H1 (cell line): ENCODE data around the gene SLC25A39. TPM values are rescaled to one million over a fixed set of nuclear protein-coding genes. Genes with fewer than 3 reads are reported as not detected.

ENCODE experiments used
- CTCF ChIA-PET: fragments of 300-600 bp; sonication (Branson Sonifier 250); formaldehyde crosslinking; loops from one replicate; lab custom pipeline; 2021; ENCODE audit not compliant: partially characterized antibody; lab: Charles Lee
- POLR2A ChIA-PET: fragments of 300-600 bp; sonication (Branson Sonifier 250); formaldehyde crosslinking; loops from one replicate; lab custom pipeline; 2021; ENCODE audit warnings: inconsistent platforms; ENCODE audit not compliant: partially characterized antibody; lab: Charles Lee
- DNase-seq, 2 experiments: peaks; one replicate each; pipeline versions ENCODE4 v3.0.0 to v3.0.0-alpha.2; 2010 to 2022; ENCODE audit warnings: low spot score in 2 of 2, low read depth in 1 of 2, mixed read lengths in 1 of 2
- FAIRE-seq: peaks from 2 replicates; lab custom pipeline; 2011; peaks lifted over from hg19 to GRCh38; lab: Jason Lieb, UNC
- H2AFZ ChIP-seq: 2 replicates; pipeline ENCODE4 v1.8.1; 2012; ENCODE audit warnings: low read length, inconsistent platforms
- H2AK5ac ChIP-seq: 2 replicates; pipeline ENCODE4 v1.6.1; 2013; ENCODE audit warnings: low read depth, low read length
- H2BK120ac ChIP-seq: replicated peaks from 2 replicates; pipeline ENCODE3; 2013; ENCODE audit warnings: low read depth, low read length, inconsistent platforms
- H2BK12ac ChIP-seq: 2 replicates; pipeline ENCODE4 v1.6.1; 2013; ENCODE audit warnings: low read depth, low read length
- H2BK15ac ChIP-seq: 2 replicates; pipeline ENCODE4 v1.6.1; 2013; ENCODE audit warnings: low read length
- H2BK20ac ChIP-seq: 2 replicates; pipeline ENCODE4 v1.6.1; 2013; ENCODE audit warnings: low read length
- H2BK5ac ChIP-seq: 2 replicates; pipeline ENCODE4 v1.6.1; 2013; ENCODE audit warnings: low read depth, low read length
- H3K14ac ChIP-seq: 2 replicates; pipeline ENCODE4 v1.6.1; 2013; ENCODE audit warnings: inconsistent platforms; ENCODE audit not compliant: insufficient read length
- H3K18ac ChIP-seq: 2 replicates; pipeline ENCODE4 v1.6.1; 2013; ENCODE audit warnings: low read length; ENCODE audit errors: extremely low read depth
- H3K23ac ChIP-seq: 2 replicates; pipeline ENCODE4 v1.6.1; 2013; ENCODE audit warnings: inconsistent platforms; ENCODE audit not compliant: insufficient read length
- H3K23me2 ChIP-seq: 2 replicates; pipeline ENCODE4 v1.6.1; 2013; ENCODE audit warnings: low read depth, low read length
- H3K27ac ChIP-seq: 2 replicates; pipeline ENCODE4 v1.6.1; 2011; ENCODE audit warnings: low read depth, low read length, inconsistent platforms
- H3K27me3 ChIP-seq, 4 experiments: replicated peaks in 1 of 4; 1 replicate in 1 of 4; 2 replicates in 3 of 4; pipeline versions ENCODE4 v1.6.1 to v1.8.1; 2011 to 2013; ENCODE audit warnings: low read length in 3 of 4, mild to moderate bottlenecking in 3 of 4, inconsistent platforms in 2 of 4, mixed read lengths in 2 of 4, moderate library complexity in 1 of 4; ENCODE audit not compliant: control insufficient read depth in 3 of 4, insufficient read depth in 3 of 4; ENCODE audit errors: extremely low read depth in 1 of 4
- H3K36me3 ChIP-seq, 4 experiments: 2 replicates each; pipeline versions ENCODE4 v1.6.1 to v1.8.1; 2011 to 2013; ENCODE audit warnings: mild to moderate bottlenecking in 4 of 4, low read length in 3 of 4, moderate library complexity in 2 of 4, control low read depth in 1 of 4, inconsistent platforms in 1 of 4; ENCODE audit not compliant: insufficient read depth in 4 of 4, control insufficient read depth in 2 of 4
- H3K4ac ChIP-seq: replicated peaks from 2 replicates; pipeline ENCODE3; 2013; ENCODE audit warnings: low read length, low read depth, mixed read lengths, inconsistent platforms; ENCODE audit not compliant: insufficient read length
- H3K4me1 ChIP-seq, 4 experiments: replicated peaks in 1 of 4; 1 replicate in 1 of 4; 2 replicates in 3 of 4; pipeline versions ENCODE4 v1.6.1 to v1.8.1; 2011 to 2013; ENCODE audit warnings: low read length in 3 of 4, inconsistent platforms in 2 of 4, mixed read lengths in 1 of 4; ENCODE audit not compliant: insufficient read depth in 4 of 4, control insufficient read depth in 3 of 4
- H3K4me2 ChIP-seq, 2 experiments: 2 replicates each; pipeline versions ENCODE4 v1.6.1 to v1.8.1; 2011 to 2013; ENCODE audit warnings: low read depth in 2 of 2, low read length in 2 of 2, control low read depth in 1 of 2, inconsistent platforms in 1 of 2, mild to moderate bottlenecking in 1 of 2; ENCODE audit not compliant: insufficient read depth in 1 of 2
- H3K4me3 ChIP-seq, 4 experiments: fragments of 200-600, 300-600 bp in 1 of 4; sonication (generic), shearing (Covaris generic), sonication (Bioruptor Twin) in 1 of 4; 2 replicates each; pipeline versions ENCODE4 v1.5.1 to v1.8.1; 2011 to 2016; ENCODE audit warnings: low read length in 4 of 4, low read depth in 3 of 4, control low read depth in 2 of 4, inconsistent platforms in 2 of 4, mild to moderate bottlenecking in 2 of 4, mixed read lengths in 1 of 4, moderate library complexity in 1 of 4; ENCODE audit not compliant: insufficient read depth in 2 of 4; ENCODE audit errors: extremely low read depth in 1 of 4
- H3K56ac ChIP-seq: replicated peaks from 2 replicates; pipeline ENCODE3; 2013; ENCODE audit warnings: low read depth, mild to moderate bottlenecking, mixed read lengths, low read length, inconsistent platforms; ENCODE audit not compliant: insufficient read length
- H3K79me1 ChIP-seq: 2 replicates; pipeline ENCODE4 v1.6.1; 2013; ENCODE audit warnings: low read depth, low read length, control low read depth
- H3K79me2 ChIP-seq, 2 experiments: 2 replicates each; pipeline versions ENCODE4 v1.6.1 to v1.8.1; 2012 to 2013; ENCODE audit warnings: low read length in 2 of 2, mild to moderate bottlenecking in 2 of 2, inconsistent platforms in 1 of 2; ENCODE audit not compliant: insufficient read depth in 2 of 2, control insufficient read depth in 1 of 2
- H3K9ac ChIP-seq, 4 experiments: replicated peaks in 1 of 4; 1 replicate in 1 of 4; 2 replicates in 3 of 4; pipeline versions ENCODE4 v1.6.1 to v1.8.1; 2011 to 2013; ENCODE audit warnings: low read depth in 3 of 4, low read length in 3 of 4, control low read depth in 2 of 4, mild to moderate bottlenecking in 2 of 4, moderate library complexity in 2 of 4, inconsistent platforms in 1 of 4; ENCODE audit errors: extremely low read depth in 1 of 4
- H3K9me3 ChIP-seq, 2 experiments: 2 replicates each; pipeline versions ENCODE4 v1.6.1 to v1.8.1; 2012 to 2013; ENCODE audit warnings: mild to moderate bottlenecking in 2 of 2, moderate library complexity in 2 of 2, control low read depth in 1 of 2, inconsistent platforms in 1 of 2, low read depth in 1 of 2, low read length in 1 of 2, mixed read lengths in 1 of 2; ENCODE audit not compliant: insufficient read depth in 2 of 2
- H4K20me1 ChIP-seq, 2 experiments: replicated peaks in 1 of 2; 2 replicates each; pipeline versions ENCODE3 to v1.8.1; 2011 to 2013; ENCODE audit warnings: inconsistent platforms in 2 of 2, low read length in 2 of 2, mild to moderate bottlenecking in 1 of 2; ENCODE audit not compliant: insufficient read depth in 2 of 2, control insufficient read depth in 1 of 2
- H4K5ac ChIP-seq: 2 replicates; pipeline ENCODE4 v1.6.1; 2013; ENCODE audit warnings: low read length, low read depth, mixed read lengths, inconsistent platforms; ENCODE audit not compliant: insufficient read length
- H4K8ac ChIP-seq: 2 replicates; pipeline ENCODE4 v1.8.0; 2013; ENCODE audit warnings: mild to moderate bottlenecking, moderate library complexity, low read length, inconsistent platforms; ENCODE audit not compliant: insufficient read depth; ENCODE audit errors: extremely low read depth
- H4K91ac ChIP-seq: replicated peaks from 2 replicates; pipeline ENCODE3; 2013; ENCODE audit warnings: low read length, mixed read lengths, inconsistent platforms; ENCODE audit not compliant: insufficient read length
- CHD2 ChIP-seq: IDR thresholded peaks from 2 replicates; pipeline ENCODE4 v1.6.1; 2012; ENCODE audit warnings: low read length, improper control_type of control experiment
- KDM4A ChIP-seq: IDR thresholded peaks from one replicate; pipeline ENCODE4 v1.7.1; 2012; ENCODE audit warnings: low read depth, mild to moderate bottlenecking, moderate library complexity, low read length, inconsistent platforms; ENCODE audit not compliant: severe bottlenecking
- TEAD4 ChIP-seq: IDR thresholded peaks from 2 replicates; pipeline ENCODE4 v1.6.1; 2012; ENCODE audit warnings: low read depth, low read length, inconsistent platforms, mixed read lengths
- WGBS, 2 experiments: shearing (Covaris generic) in 1 of 2; methylation state at CpG; one replicate each; pipeline versions ENCODE4 v1.1.6 to v1.1.7; 2013 to 2015; ENCODE audit warnings: low lambda C conversion rate in 2 of 2, mixed read lengths in 2 of 2, inconsistent platforms in 1 of 2, low coverage in 1 of 2, missing lambda C conversion rate in 1 of 2; ENCODE audit not compliant: insufficient replicate concordance in 2 of 2, insufficient coverage in 1 of 2, insufficient read length in 1 of 2; ENCODE audit errors: extremely low coverage in 1 of 2, missing lambda C conversion rate in 1 of 2; 5-methylcytosine and 5-hydroxymethylcytosine counted together
- polyA plus RNA-seq, 7 experiments: library from polyadenylated mRNA; depleted of rRNA in 3 of 7; stranded (reverse) in 5 of 7; unstranded in 2 of 7; fragments of >200 nt in 5 of 7; fragments of 200-250 nt in 2 of 7; gene quantifications; 1 replicate in 5 of 7; 2 replicates in 1 of 7; 4 replicates in 1 of 7; pipeline versions ENCODE4 v1.2.1 to v1.2.3, GENCODE V29; 2011 to 2013; ENCODE audit warnings: missing spikeins in 2 of 7, mixed read lengths in 2 of 7
- total RNA-seq: library from RNA; stranded (reverse); fragmentation: NEBNext Ultra II Directional; extraction: Animal tissue kit (Norgen Biotek cat#: 25700); gene quantifications from 2 replicates; pipeline ENCODE4 v1.2.1, GENCODE V29; 2021

The SLC25A39 gene
- total and polyA plus RNA-seq, 2 of the 8 experiments (the other 6 are each of a cell fraction or from before 2014, with no cell fraction given), result 200 to 291 TPM

GRCh38 chr17:44272321-44272951 lies 52.2 kb downstream of the SLC25A39 start:
- Histone ChIP-seq H3K4me2 (no peak overlapping the region), H3K27me3 (no peaks in the 10 kb centered on the region), H3K9me3 (no peaks in the 10 kb centered on the region), H2BK20ac (no peak overlapping the region), H2BK12ac (peak overlapping the region; percentile 84; the same call in 1 of the 2 replicates), H3K4me1 (peaks cover 0 to 9% (median 3%) of the 10 kb centered on the region in 4 experiments; a peak in 4 of 7 replicates), H2AFZ (0 out of 2 replicates have a peak overlapping the region, but pooled peaks have one; percentile 9), H2BK5ac (0 out of 2 replicates have a peak overlapping the region, but pooled peaks have one; percentile 26), H3K23me2 (no peaks in the 10 kb centered on the region), H3K4me3 (no peak overlapping the region), H4K91ac (peak overlapping the region; percentile 17), H3K56ac (no peak overlapping the region), H3K79me1 (no peaks in the 10 kb centered on the region), H3K36me3 (no peaks in the 10 kb centered on the region), H3K23ac (no peak overlapping the region), H3K9ac (no peak overlapping the region), H2AK5ac (0 out of 2 replicates have a peak overlapping the region, but pooled peaks have one; percentile 39), H3K4ac (no peak overlapping the region), H3K27ac (no peak overlapping the region), H2BK120ac (no peak overlapping the region), H4K5ac (no peak overlapping the region), H3K18ac (no peak overlapping the region)
- WGBS, 2 experiments, result 92% methylated on average over 13 of the region's 13 CpGs; no CpG with 5 or more reads in 1 of the 2 experiments
- POLR2A ChIA-PET, result interaction anchor here (0.7 kb wide), 1 partner anchor 39 kb away, joined by 3 read pairs; no protein-coding TSS in a partner anchor
- CTCF ChIA-PET, result interaction anchor here (1.2 to 2.5 kb wide), 4 partner anchors 8 to 79 kb away, joined by 4 to 7 read pairs (median 6); no protein-coding TSS in a partner anchor
- FAIRE-seq, result no peak
- TF ChIP-seq KDM4A (no peak), CHD2 (no peak), TEAD4 (no peak)
- TF ChIP-seq, all 59 proteins: peak for 0
- Histone ChIP-seq H3K79me2 (no peaks in the 10 kb centered on the region), H4K8ac (peak overlapping the region; percentile 75; the same call in 1 of the 2 replicates), H3K14ac (no peak overlapping the region), H4K20me1 (no peaks in the 10 kb centered on the region), H2BK15ac (no peak overlapping the region; the same call in 1 of the 2 replicates)
- DNase-seq, result no peak
